BLaER1 (cell line): ENCODE results near the gene VWA7.
"Not testable (repeated sequence)": the region's sequence is repeated elsewhere in the genome, so short reads cannot be mapped to it uniquely, and the experiment has no call there.

Experiments
- H3K27ac ChIP-seq: shearing (Covaris generic); formaldehyde crosslinking; 2 replicates; pipeline ENCODE4 v1.8.1; 2022
- H3K27me3 ChIP-seq: shearing (Covaris generic); formaldehyde crosslinking; 2 replicates; pipeline ENCODE4 v1.8.1; 2022
- H3K36me3 ChIP-seq: shearing (Covaris generic); formaldehyde crosslinking; 2 replicates; pipeline ENCODE4 v1.8.1; 2022
- H3K4me1 ChIP-seq: shearing (Covaris generic); formaldehyde crosslinking; 2 replicates; pipeline ENCODE4 v1.8.1; 2022
- H3K4me2 ChIP-seq: shearing (Covaris generic); formaldehyde crosslinking; 2 replicates; pipeline ENCODE4 v1.8.1; 2022
- H3K4me3 ChIP-seq: shearing (Covaris generic); formaldehyde crosslinking; 2 replicates; pipeline ENCODE4 v1.8.1; 2022
- H3K9ac ChIP-seq: shearing (Covaris generic); formaldehyde crosslinking; 2 replicates; pipeline ENCODE4 v1.8.1; 2022
- H3K9me3 ChIP-seq: shearing (Covaris generic); formaldehyde crosslinking; 2 replicates; pipeline ENCODE4 v1.8.1; 2022
- H4K20me1 ChIP-seq: shearing (Covaris generic); formaldehyde crosslinking; 2 replicates; pipeline ENCODE4 v1.8.1; 2022
- Cebpa-rat ChIP-seq: shearing (Covaris generic); IDR thresholded peaks from 2 replicates; pipeline ENCODE4 v1.8.1; 2022

VWA7 gene

GRCh38 chr6:31797588-31797987, 20.5 kb upstream of the VWA7 start:
- H3K4me2 ChIP-seq, result peak overlapping the region; percentile 93
- no peaks in the 10 kb centered on the region for H3K9me3 ChIP-seq
- H3K27ac ChIP-seq, result peak overlapping the region; percentile 100
- peaks cover 57% of the 10 kb centered on the region for H3K4me1 ChIP-seq
- H3K9ac ChIP-seq, result peak overlapping the region; percentile 59
- peaks cover 48% of the 10 kb centered on the region for H3K36me3 ChIP-seq
- no peaks in the 10 kb centered on the region for H4K20me1 ChIP-seq
- H3K4me3 ChIP-seq, result peak overlapping the region; percentile 36; the same call in 1 of the 2 replicates
- TF ChIP-seq Cebpa-rat, result no peak
- H3K27me3 ChIP-seq, result no peaks in the 10 kb centered on the region

GRCh38 chr6:31796993-31797385, 19.9 kb upstream of the VWA7 start:
- no peaks in the 10 kb centered on the region for H4K20me1 ChIP-seq
- H3K9ac ChIP-seq, result 0 out of 2 replicates have a peak overlapping the region, but pooled peaks have one; percentile 59
- peak overlapping the region; percentile 100 for H3K27ac ChIP-seq
- peaks cover 63% of the 10 kb centered on the region for H3K4me1 ChIP-seq
- H3K27me3 ChIP-seq, result no peaks in the 10 kb centered on the region
- peaks cover 48% of the 10 kb centered on the region for H3K36me3 ChIP-seq
- no peak overlapping the region for H3K4me3 ChIP-seq
- no peaks in the 10 kb centered on the region for H3K9me3 ChIP-seq
- no peak for TF ChIP-seq Cebpa-rat
- H3K4me2 ChIP-seq, result peak overlapping the region; percentile 93

- peak within 1 kb of the TSS; percentile 99 for H3K9ac ChIP-seq
- H3K4me2 ChIP-seq, result peak within 1 kb of the TSS; percentile 93
- H3K4me1 ChIP-seq, result peaks cover 75% of the 10 kb centered on the region
- H3K27ac ChIP-seq, result peak within 1 kb of the TSS; percentile 100
- no peaks in the 10 kb centered on the region for H4K20me1 ChIP-seq
- H3K36me3 ChIP-seq, result peaks cover 48% of the 10 kb centered on the region
- TF ChIP-seq Cebpa-rat, result no peak
- H3K9me3 ChIP-seq, result no peaks in the 10 kb centered on the region
- no peaks in the 10 kb centered on the region for H3K27me3 ChIP-seq
- peak within 1 kb of the TSS; percentile 95 for H3K4me3 ChIP-seq
These were observed 18.6 kb upstream of the VWA7 start, which contains the start of gene VARS1 for GRCh38 chr6:31795616-31796298. Gene VARS1, minus strand, starts transcription at chr6:31795752. Its CDS starts 535 bp downstream, at chr6:31795217.

- no peak for TF ChIP-seq Cebpa-rat
- Histone ChIP-seq H4K20me1 (no peaks in the 10 kb centered on the region), H3K36me3 (peaks cover 48% of the 10 kb centered on the region), H3K4me2 (peak overlapping the region; percentile 93), H3K9me3 (no peaks in the 10 kb centered on the region), H3K4me3 (peak overlapping the region; percentile 95), H3K4me1 (peaks cover 76% of the 10 kb centered on the region), H3K9ac (peak overlapping the region; percentile 99), H3K27me3 (no peaks in the 10 kb centered on the region), H3K27ac (peak overlapping the region; percentile 100)
These were observed 17.9 kb upstream of the VWA7 start for GRCh38 chr6:31794866-31795615.

GRCh38 chr6:31794294-31794865, 17.3 kb upstream of the VWA7 start:
- H3K27ac ChIP-seq, result peak overlapping the region; percentile 100
- TF ChIP-seq Cebpa-rat, result no peak
- peaks cover 78% of the 10 kb centered on the region for H3K4me1 ChIP-seq
- peaks cover 48% of the 10 kb centered on the region for H3K36me3 ChIP-seq
- no peaks in the 10 kb centered on the region for H3K27me3 ChIP-seq
- H3K9me3 ChIP-seq, result no peaks in the 10 kb centered on the region
- H4K20me1 ChIP-seq, result no peaks in the 10 kb centered on the region
- peak overlapping the region; percentile 95 for H3K4me3 ChIP-seq
- H3K4me2 ChIP-seq, result peak overlapping the region; percentile 93
- H3K9ac ChIP-seq, result peak overlapping the region; percentile 99

- H3K9me3 ChIP-seq, H4K20me1 ChIP-seq, H3K27me3 ChIP-seq: not testable (repeated sequence)
- Histone ChIP-seq H3K9ac (peak overlapping the region; percentile 99), H3K4me2 (peak overlapping the region; percentile 93), H3K27ac (peak overlapping the region; percentile 100), H3K36me3 (peaks cover 47% of the 10 kb centered on the region), H3K4me1 (peaks cover 78% of the 10 kb centered on the region), H3K4me3 (peak overlapping the region; percentile 95)
These were observed 16.8 kb upstream of the VWA7 start for GRCh38 chr6:31793927-31794245.

GRCh38 chr6:31792761-31793171, 15.6 kb upstream of the VWA7 start:
- Histone ChIP-seq H3K36me3 (peaks cover 52% of the 10 kb centered on the region), H3K9ac (peak overlapping the region; percentile 8; the same call in 1 of the 2 replicates)

GRCh38 chr6:31792090-31792374, 14.9 kb upstream of the VWA7 start:
- H3K4me1 ChIP-seq, result peaks cover 65% of the 10 kb centered on the region
- no peak overlapping the region for H3K27ac ChIP-seq
- TF ChIP-seq Cebpa-rat, result no peak
- no peak overlapping the region for H3K4me2 ChIP-seq
- H3K9me3 ChIP-seq, result no peaks in the 10 kb centered on the region
- peak overlapping the region; percentile 8; the same call in 1 of the 2 replicates for H3K9ac ChIP-seq
- no peaks in the 10 kb centered on the region for H3K27me3 ChIP-seq
- peaks cover 59% of the 10 kb centered on the region for H3K36me3 ChIP-seq
- no peaks in the 10 kb centered on the region for H4K20me1 ChIP-seq
- H3K4me3 ChIP-seq, result no peak overlapping the region

More at GRCh38 chr6:31792761-31793171, 15.6 kb upstream of the VWA7 start:
- no peaks in the 10 kb centered on the region for H4K20me1 ChIP-seq
- H3K4me3 ChIP-seq, result no peak overlapping the region
- H3K4me2 ChIP-seq, result peak overlapping the region; percentile 93
- H3K4me1 ChIP-seq, result peaks cover 73% of the 10 kb centered on the region
- no peaks in the 10 kb centered on the region for H3K9me3 ChIP-seq
- H3K27ac ChIP-seq, result peak overlapping the region; percentile 37; the same call in 1 of the 2 replicates
- no peak for TF ChIP-seq Cebpa-rat
- no peaks in the 10 kb centered on the region for H3K27me3 ChIP-seq

GRCh38 chr6:31791324-31792089, 14.4 kb upstream of the VWA7 start:
- Histone ChIP-seq H3K4me3 (no peak overlapping the region), H3K4me2 (no peak overlapping the region; the same call in 1 of the 2 replicates), H3K4me1 (peaks cover 60% of the 10 kb centered on the region), H3K9ac (no peak overlapping the region), H4K20me1 (no peaks in the 10 kb centered on the region), H3K36me3 (peaks cover 64% of the 10 kb centered on the region), H3K27ac (no peak overlapping the region), H3K27me3 (no peaks in the 10 kb centered on the region), H3K9me3 (no peaks in the 10 kb centered on the region)
- TF ChIP-seq Cebpa-rat, result no peak
